Measurements from ENCODE around the gene SIDT2.

GRCh38 chr11:117166491-117166890, 12.1 kb upstream of the SIDT2 start:
- TF ChIP-seq ZBTB33 (CRISPR knock-in tag; IDR thresholded peaks at IDR 0.05) (no peak), EP300 (IDR thresholded peaks at IDR 0.05; ENCODE audit: low read depth in 2 of 2, low read length in 2 of 2) (no peak), EP300 (CRISPR knock-in tag; IDR thresholded peaks at IDR 0.05; ENCODE audit: borderline replicate concordance) (no peak)

Measured in HepG2 (cell line).